ENCODE results near the gene KIF3C. TPM values are rescaled to one million over a fixed set of nuclear protein-coding genes. Genes with fewer than 3 reads are reported as not detected.
A peak's percentile ranks its signal among the peaks of the same experiment; 100 is the strongest.

The KIF3C gene
- polyA plus RNA-seq, 2 of the 4 experiments (the other 2 are of a cell fraction): 17.1 to 77.4 TPM

DNA sequence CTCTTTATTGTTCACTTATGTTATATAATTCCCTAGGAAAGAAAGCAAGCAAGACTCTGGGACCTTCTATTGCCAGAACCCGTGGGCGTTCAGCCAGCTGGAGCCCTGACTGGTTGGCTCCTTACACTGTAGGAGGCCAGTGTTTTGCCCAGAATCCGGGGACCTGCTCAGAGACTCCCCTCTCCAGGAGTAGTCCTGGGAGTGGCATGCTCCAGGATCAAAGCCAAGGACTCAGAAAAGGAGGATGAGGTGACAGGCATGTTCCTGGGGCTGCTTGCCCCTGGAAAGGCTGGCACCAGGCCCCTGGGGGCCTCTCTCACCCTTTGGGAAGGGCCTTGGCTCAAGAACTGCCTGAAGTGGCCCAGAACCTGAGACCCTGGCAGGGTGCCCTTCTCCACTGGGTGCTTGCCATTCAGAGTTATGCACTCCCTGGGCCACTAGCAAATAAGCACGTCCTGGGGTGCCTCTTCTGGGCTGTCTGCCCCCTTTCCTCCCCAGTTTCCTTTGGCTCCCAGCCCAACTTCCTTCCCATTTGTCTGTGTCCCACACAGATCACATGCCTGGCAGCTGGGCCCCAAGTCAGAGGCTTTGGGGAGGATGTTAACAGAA is 19.6 kb upstream of the KIF3C start (continued):
- TF ChIP-seq PHF8 (IDR thresholded peaks at IDR 0.05; ENCODE audit: borderline replicate concordance, low read depth) (no peak), HEYL (CRISPR knock-in tag; IDR thresholded peaks at IDR 0.05) (no peak), HOXA7 (CRISPR knock-in tag; IDR thresholded peaks at IDR 0.05) (peak; percentile 5; the same call in 1 of the 2 replicates), EHMT2 (IDR thresholded peaks at IDR 0.05; ENCODE audit: low read depth) (no peak), TFCP2L1 (CRISPR knock-in tag; IDR thresholded peaks at IDR 0.05) (no peak), ZFP36 (IDR thresholded peaks at IDR 0.05; ENCODE audit: borderline replicate concordance, partially characterized antibody) (no peak), JUN (IDR thresholded peaks at IDR 0.05) (peak; percentile 39 to 66; a peak in 3 of 5 replicates), CHD2 (IDR thresholded peaks at IDR 0.05; ENCODE audit: low read length, partially characterized antibody) (no peak), ZNF302 (CRISPR knock-in tag; IDR thresholded peaks at IDR 0.05) (no peak), MAFK (IDR thresholded peaks at IDR 0.05; ENCODE audit: partially characterized antibody) (no peak), TP53 (CRISPR knock-in tag; IDR thresholded peaks at IDR 0.05) (no peak), NR3C1 (IDR thresholded peaks at IDR 0.05) (no peak), HOXB13 (CRISPR knock-in tag; IDR thresholded peaks at IDR 0.05; ENCODE audit: low read depth) (0 out of 2 replicates have a peak, but pooled peaks have one; percentile 34), POLR2A (IDR thresholded peaks at IDR 0.05; ENCODE audit: low read length) (no peak), FOXS1 (CRISPR knock-in tag; IDR thresholded peaks at IDR 0.05) (no peak), MYC (IDR thresholded peaks at IDR 0.05; ENCODE audit: borderline replicate concordance, low read length) (no peak), CBX8 (IDR thresholded peaks at IDR 0.05) (no peak), HOXB5 (CRISPR knock-in tag; IDR thresholded peaks at IDR 0.05) (no peak; the same call in 1 of the 2 replicates), RNF2 (IDR thresholded peaks at IDR 0.05; ENCODE audit: borderline replicate concordance, low read depth) (no peak), MAZ (IDR thresholded peaks at IDR 0.05; ENCODE audit: borderline replicate concordance, low read depth, low read length) (no peak), FOSL2 (IDR thresholded peaks at IDR 0.05) (no peak), FOSL2 (CRISPR knock-in tag; IDR thresholded peaks at IDR 0.05) (no peak)
- TF ChIP-seq, protein P1, sequence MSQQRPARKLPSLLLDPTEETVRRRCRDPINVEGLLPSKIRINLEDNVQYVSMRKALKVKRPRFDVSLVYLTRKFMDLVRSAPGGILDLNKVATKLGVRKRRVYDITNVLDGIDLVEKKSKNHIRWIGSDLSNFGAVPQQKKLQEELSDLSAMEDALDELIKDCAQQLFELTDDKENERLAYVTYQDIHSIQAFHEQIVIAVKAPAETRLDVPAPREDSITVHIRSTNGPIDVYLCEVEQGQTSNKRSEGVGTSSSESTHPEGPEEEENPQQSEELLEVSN (IDR thresholded peaks at IDR 0.05; ENCODE audit: borderline replicate concordance, low read depth): no peak
- TF ChIP-seq, protein P2, sequence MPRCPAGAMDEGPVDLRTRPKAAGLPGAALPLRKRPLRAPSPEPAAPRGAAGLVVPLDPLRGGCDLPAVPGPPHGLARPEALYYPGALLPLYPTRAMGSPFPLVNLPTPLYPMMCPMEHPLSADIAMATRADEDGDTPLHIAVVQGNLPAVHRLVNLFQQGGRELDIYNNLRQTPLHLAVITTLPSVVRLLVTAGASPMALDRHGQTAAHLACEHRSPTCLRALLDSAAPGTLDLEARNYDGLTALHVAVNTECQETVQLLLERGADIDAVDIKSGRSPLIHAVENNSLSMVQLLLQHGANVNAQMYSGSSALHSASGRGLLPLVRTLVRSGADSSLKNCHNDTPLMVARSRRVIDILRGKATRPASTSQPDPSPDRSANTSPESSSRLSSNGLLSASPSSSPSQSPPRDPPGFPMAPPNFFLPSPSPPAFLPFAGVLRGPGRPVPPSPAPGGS (IDR thresholded peaks at IDR 0.05): 0 out of 3 replicates have a peak, but pooled peaks have one; percentile 8
- TF ChIP-seq, protein P3, sequence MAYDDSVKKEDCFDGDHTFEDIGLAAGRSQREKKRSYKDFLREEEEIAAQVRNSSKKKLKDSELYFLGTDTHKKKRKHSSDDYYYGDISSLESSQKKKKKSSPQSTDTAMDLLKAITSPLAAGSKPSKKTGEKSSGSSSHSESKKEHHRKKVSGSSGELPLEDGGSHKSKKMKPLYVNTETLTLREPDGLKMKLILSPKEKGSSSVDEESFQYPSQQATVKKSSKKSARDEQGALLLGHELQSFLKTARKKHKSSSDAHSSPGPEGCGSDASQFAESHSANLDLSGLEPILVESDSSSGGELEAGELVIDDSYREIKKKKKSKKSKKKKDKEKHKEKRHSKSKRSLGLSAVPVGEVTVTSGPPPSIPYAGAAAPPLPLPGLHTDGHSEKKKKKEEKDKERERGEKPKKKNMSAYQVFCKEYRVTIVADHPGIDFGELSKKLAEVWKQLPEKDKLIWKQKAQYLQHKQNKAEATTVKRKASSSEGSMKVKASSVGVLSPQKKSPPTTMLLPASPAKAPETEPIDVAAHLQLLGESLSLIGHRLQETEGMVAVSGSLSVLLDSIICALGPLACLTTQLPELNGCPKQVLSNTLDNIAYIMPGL (CRISPR knock-in tag; IDR thresholded peaks at IDR 0.05; ENCODE audit: borderline replicate concordance): no peak
- TF ChIP-seq, protein P4, sequence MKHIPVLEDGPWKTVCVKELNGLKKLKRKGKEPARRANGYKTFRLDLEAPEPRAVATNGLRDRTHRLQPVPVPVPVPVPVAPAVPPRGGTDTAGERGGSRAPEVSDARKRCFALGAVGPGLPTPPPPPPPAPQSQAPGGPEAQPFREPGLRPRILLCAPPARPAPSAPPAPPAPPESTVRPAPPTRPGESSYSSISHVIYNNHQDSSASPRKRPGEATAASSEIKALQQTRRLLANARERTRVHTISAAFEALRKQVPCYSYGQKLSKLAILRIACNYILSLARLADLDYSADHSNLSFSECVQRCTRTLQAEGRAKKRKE (CRISPR knock-in tag; IDR thresholded peaks at IDR 0.05; ENCODE audit: low read depth): 0 out of 2 replicates have a peak, but pooled peaks have one; percentile 15
- TF ChIP-seq, protein P5, sequence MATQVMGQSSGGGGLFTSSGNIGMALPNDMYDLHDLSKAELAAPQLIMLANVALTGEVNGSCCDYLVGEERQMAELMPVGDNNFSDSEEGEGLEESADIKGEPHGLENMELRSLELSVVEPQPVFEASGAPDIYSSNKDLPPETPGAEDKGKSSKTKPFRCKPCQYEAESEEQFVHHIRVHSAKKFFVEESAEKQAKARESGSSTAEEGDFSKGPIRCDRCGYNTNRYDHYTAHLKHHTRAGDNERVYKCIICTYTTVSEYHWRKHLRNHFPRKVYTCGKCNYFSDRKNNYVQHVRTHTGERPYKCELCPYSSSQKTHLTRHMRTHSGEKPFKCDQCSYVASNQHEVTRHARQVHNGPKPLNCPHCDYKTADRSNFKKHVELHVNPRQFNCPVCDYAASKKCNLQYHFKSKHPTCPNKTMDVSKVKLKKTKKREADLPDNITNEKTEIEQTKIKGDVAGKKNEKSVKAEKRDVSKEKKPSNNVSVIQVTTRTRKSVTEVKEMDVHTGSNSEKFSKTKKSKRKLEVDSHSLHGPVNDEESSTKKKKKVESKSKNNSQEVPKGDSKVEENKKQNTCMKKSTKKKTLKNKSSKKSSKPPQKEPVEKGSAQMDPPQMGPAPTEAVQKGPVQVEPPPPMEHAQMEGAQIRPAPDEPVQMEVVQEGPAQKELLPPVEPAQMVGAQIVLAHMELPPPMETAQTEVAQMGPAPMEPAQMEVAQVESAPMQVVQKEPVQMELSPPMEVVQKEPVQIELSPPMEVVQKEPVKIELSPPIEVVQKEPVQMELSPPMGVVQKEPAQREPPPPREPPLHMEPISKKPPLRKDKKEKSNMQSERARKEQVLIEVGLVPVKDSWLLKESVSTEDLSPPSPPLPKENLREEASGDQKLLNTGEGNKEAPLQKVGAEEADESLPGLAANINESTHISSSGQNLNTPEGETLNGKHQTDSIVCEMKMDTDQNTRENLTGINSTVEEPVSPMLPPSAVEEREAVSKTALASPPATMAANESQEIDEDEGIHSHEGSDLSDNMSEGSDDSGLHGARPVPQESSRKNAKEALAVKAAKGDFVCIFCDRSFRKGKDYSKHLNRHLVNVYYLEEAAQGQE (IDR thresholded peaks at IDR 0.05): no peak
- TF ChIP-seq, protein P6, sequence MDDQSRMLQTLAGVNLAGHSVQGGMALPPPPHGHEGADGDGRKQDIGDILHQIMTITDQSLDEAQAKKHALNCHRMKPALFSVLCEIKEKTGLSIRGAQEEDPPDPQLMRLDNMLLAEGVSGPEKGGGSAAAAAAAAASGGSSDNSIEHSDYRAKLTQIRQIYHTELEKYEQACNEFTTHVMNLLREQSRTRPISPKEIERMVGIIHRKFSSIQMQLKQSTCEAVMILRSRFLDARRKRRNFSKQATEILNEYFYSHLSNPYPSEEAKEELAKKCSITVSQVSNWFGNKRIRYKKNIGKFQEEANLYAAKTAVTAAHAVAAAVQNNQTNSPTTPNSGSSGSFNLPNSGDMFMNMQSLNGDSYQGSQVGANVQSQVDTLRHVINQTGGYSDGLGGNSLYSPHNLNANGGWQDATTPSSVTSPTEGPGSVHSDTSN (IDR thresholded peaks at IDR 0.05): no peak
- TF ChIP-seq, protein P7, sequence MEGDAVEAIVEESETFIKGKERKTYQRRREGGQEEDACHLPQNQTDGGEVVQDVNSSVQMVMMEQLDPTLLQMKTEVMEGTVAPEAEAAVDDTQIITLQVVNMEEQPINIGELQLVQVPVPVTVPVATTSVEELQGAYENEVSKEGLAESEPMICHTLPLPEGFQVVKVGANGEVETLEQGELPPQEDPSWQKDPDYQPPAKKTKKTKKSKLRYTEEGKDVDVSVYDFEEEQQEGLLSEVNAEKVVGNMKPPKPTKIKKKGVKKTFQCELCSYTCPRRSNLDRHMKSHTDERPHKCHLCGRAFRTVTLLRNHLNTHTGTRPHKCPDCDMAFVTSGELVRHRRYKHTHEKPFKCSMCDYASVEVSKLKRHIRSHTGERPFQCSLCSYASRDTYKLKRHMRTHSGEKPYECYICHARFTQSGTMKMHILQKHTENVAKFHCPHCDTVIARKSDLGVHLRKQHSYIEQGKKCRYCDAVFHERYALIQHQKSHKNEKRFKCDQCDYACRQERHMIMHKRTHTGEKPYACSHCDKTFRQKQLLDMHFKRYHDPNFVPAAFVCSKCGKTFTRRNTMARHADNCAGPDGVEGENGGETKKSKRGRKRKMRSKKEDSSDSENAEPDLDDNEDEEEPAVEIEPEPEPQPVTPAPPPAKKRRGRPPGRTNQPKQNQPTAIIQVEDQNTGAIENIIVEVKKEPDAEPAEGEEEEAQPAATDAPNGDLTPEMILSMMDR (IDR thresholded peaks at IDR 0.05): no peak
- TF ChIP-seq, protein P8, sequence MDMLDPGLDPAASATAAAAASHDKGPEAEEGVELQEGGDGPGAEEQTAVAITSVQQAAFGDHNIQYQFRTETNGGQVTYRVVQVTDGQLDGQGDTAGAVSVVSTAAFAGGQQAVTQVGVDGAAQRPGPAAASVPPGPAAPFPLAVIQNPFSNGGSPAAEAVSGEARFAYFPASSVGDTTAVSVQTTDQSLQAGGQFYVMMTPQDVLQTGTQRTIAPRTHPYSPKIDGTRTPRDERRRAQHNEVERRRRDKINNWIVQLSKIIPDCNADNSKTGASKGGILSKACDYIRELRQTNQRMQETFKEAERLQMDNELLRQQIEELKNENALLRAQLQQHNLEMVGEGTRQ (IDR thresholded peaks at IDR 0.05): no peak

All from A549 (cell line).